GM23338 (cell line): ENCODE measurements around the gene PDE3A. TPM values are rescaled to one million over a fixed set of nuclear protein-coding genes. Genes with fewer than 3 reads are reported as not detected.

Source experiments
- ATAC-seq: fragments of 200-7000 bp; cut with Tn5 transposase; 3 replicates; pipeline ENCODE4 v1.9.1; 2020
- DNase-seq: peaks from one replicate; pipeline ENCODE4 v3.0.0-alpha.2; 2015; ENCODE audit warnings: low spot score
- H2AFZ ChIP-seq: fragments of 200-600 bp; sonication (generic); 2 replicates; pipeline ENCODE4 v1.8.0; 2016; ENCODE audit warnings: antibody characterized with exemption, mild to moderate bottlenecking, moderate library complexity
- H3F3A ChIP-seq: fragments of 200-600 bp; sonication (generic); replicated peaks from 2 replicates; pipeline ENCODE4 v1.8.0; 2017; ENCODE audit warnings: antibody characterized with exemption, mixed run types, low read depth
- H3K27ac ChIP-seq: fragments of 200-600 bp; sonication (generic); 2 replicates; pipeline ENCODE4 v1.6.1; 2016; ENCODE audit warnings: low read depth
- H3K27me3 ChIP-seq: fragments of 200-600 bp; sonication (generic); 2 replicates; pipeline ENCODE4 v1.8.0; 2016; ENCODE audit warnings: mild to moderate bottlenecking, mixed run types, moderate library complexity; ENCODE audit not compliant: insufficient read depth
- H3K36me3 ChIP-seq: fragments of 200-600 bp; sonication (generic); 2 replicates; pipeline ENCODE4 v1.8.0; 2016; ENCODE audit warnings: mild to moderate bottlenecking; ENCODE audit not compliant: insufficient read depth
- H3K4me1 ChIP-seq: fragments of 200-600 bp; sonication (generic); 2 replicates; pipeline ENCODE4 v1.8.0; 2016; ENCODE audit warnings: mild to moderate bottlenecking, moderate library complexity; ENCODE audit not compliant: insufficient read depth
- H3K4me2 ChIP-seq: fragments of 200-600 bp; sonication (generic); 2 replicates; pipeline ENCODE4 v1.7.1; 2017; ENCODE audit warnings: mixed run types
- H3K4me3 ChIP-seq: fragments of 200-600 bp; sonication (generic); 2 replicates; pipeline ENCODE4 v1.6.1; 2016; ENCODE audit warnings: mixed run types
- H3K79me2 ChIP-seq: fragments of 200-600 bp; sonication (generic); replicated peaks from 2 replicates; pipeline ENCODE4 v1.8.0; 2017; ENCODE audit warnings: mild to moderate bottlenecking; ENCODE audit not compliant: insufficient read depth
- H3K9me2 ChIP-seq: fragments of 200-600 bp; sonication (generic); 2 replicates; pipeline ENCODE4 v1.8.0; 2017; ENCODE audit not compliant: insufficient read depth
- H4K20me1 ChIP-seq: fragments of 200-600 bp; sonication (generic); replicated peaks from 2 replicates; pipeline ENCODE4 v1.8.0; 2017; ENCODE audit warnings: mild to moderate bottlenecking; ENCODE audit not compliant: insufficient read depth
- H3K27ac Mint-ChIP-seq: 2 replicates; pipeline ENCODE4 v1.8.0; 2020; ENCODE audit warnings: inconsistent platforms, mild to moderate bottlenecking, moderate library complexity, mixed read lengths
- H3K27me3 Mint-ChIP-seq: 3 replicates; pipeline ENCODE4 v1.8.0; 2022; ENCODE audit warnings: low read depth, mild to moderate bottlenecking, moderate library complexity, mixed read lengths, inconsistent platforms; ENCODE audit not compliant: insufficient read depth, poor library complexity
- H3K36me3 Mint-ChIP-seq: 3 replicates; pipeline ENCODE4 v1.8.0; 2021; ENCODE audit warnings: low read depth, mild to moderate bottlenecking, inconsistent platforms, moderate library complexity, mixed read lengths
- H3K4me1 Mint-ChIP-seq: 3 replicates; pipeline ENCODE4 v1.8.0; 2020; ENCODE audit warnings: mild to moderate bottlenecking, inconsistent platforms, mixed read lengths
- H3K4me3 Mint-ChIP-seq: 3 replicates; pipeline ENCODE4 v1.8.0; 2021; ENCODE audit warnings: moderate library complexity, mild to moderate bottlenecking, inconsistent platforms, mixed read lengths
- H3K9me3 Mint-ChIP-seq: 3 replicates; pipeline ENCODE4 v1.8.0; 2020; ENCODE audit warnings: moderate library complexity, mild to moderate bottlenecking, inconsistent platforms, mixed read lengths
- CREB1 ChIP-seq: fragments of 250-450 bp; sonication (Bioruptor Pico); IDR thresholded peaks from 2 replicates; pipeline ENCODE4 v1.5.0; 2020; ENCODE audit warnings: low read depth, mild to moderate bottlenecking, moderate library complexity
- CTCF ChIP-seq, 2 experiments: fragments of 200-600 bp in 1 of 2; sonication (generic) in 1 of 2; conservative IDR thresholded peaks; 2 replicates each; pipeline versions ENCODE4 v1.5.1 to v1.6.1; 2016 to 2017; ENCODE audit warnings: antibody characterized with exemption in 2 of 2, low read depth in 2 of 2, mild to moderate bottlenecking in 2 of 2, moderate library complexity in 1 of 2
- ETS1 ChIP-seq: IDR thresholded peaks from 2 replicates; pipeline ENCODE4 v1.6.1; 2016; ENCODE audit warnings: antibody characterized with exemption
- EZH2phosphoT487 ChIP-seq: fragments of 200-600 bp; sonication (generic); IDR thresholded peaks from one replicate; pipeline ENCODE4 v1.8.1; 2018; ENCODE audit warnings: antibody characterized with exemption; ENCODE audit not compliant: unreplicated experiment
- JUNB ChIP-seq: IDR thresholded peaks from one replicate; pipeline ENCODE4 v1.6.1; 2016; ENCODE audit warnings: antibody characterized with exemption; ENCODE audit not compliant: unreplicated experiment
- NANOG ChIP-seq: IDR thresholded peaks from 2 replicates; pipeline ENCODE4 v1.6.1; 2016; ENCODE audit warnings: antibody characterized with exemption, borderline replicate concordance
- POLR2AphosphoS5 ChIP-seq: IDR thresholded peaks from 2 replicates; pipeline ENCODE4 v1.6.1; 2016; ENCODE audit warnings: antibody characterized with exemption, low read depth
- REST ChIP-seq: IDR thresholded peaks from one replicate; pipeline ENCODE4 v1.6.1; 2018; ENCODE audit warnings: antibody characterized with exemption; ENCODE audit not compliant: unreplicated experiment
- STAT1 ChIP-seq: IDR thresholded peaks from one replicate; pipeline ENCODE4 v1.6.1; 2016; ENCODE audit warnings: antibody characterized with exemption; ENCODE audit not compliant: unreplicated experiment
- ZNF114 ChIP-seq: fragments of 250-450 bp; sonication (Bioruptor Pico); IDR thresholded peaks from 2 replicates; pipeline ENCODE4 v1.5.0; 2020; ENCODE audit warnings: mild to moderate bottlenecking, moderate library complexity
- ZNF331 ChIP-seq: fragments of 250-450 bp; sonication (Bioruptor Pico); IDR thresholded peaks from 2 replicates; pipeline ENCODE4 v1.5.0; 2020; ENCODE audit warnings: low read depth, mild to moderate bottlenecking, moderate library complexity
- polyA plus RNA-seq: library from polyadenylated mRNA; unstranded; fragments of >200 nt; fragmentation: Nextera tagmentation; extraction: Ambion mirVana; gene quantifications from 2 replicates; pipeline ENCODE4 v1.2.1, GENCODE V29; 2016
- total RNA-seq: library from RNA; depleted of rRNA; stranded (reverse); fragments of >200 nt; shearing (Covaris generic); gene quantifications from 2 replicates; pipeline ENCODE4 v1.2.3, GENCODE V29; 2014

PDE3A gene
- total and polyA plus RNA-seq, 2 experiments from 2014 or later = 2.7 to 9.2 TPM

DNA sequence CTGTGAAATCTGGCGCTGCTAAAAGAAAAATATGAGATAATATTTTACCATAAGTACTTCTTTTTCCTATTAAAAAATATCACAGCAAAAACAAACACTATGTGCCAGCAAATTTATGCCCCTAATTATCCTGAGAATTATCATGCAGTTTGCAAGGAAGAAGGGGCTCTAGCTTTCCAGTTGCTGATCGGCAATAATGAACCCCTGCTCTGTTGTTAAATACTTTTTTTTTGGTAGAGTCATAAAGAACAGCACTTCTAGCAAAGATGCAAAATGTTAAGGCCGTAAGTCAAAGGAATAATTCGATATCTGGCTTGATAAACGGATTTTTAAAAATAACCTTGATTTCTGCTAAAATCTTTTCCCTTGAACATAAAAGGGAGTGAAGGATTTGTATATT, 108.9 kb downstream of the PDE3A start:
- H3K9me3 Mint-ChIP-seq = peaks cover 7% of the 10 kb centered on the region; the same call in 2 of the 3 replicates
- H3K36me3 ChIP-seq = no peaks in the 10 kb centered on the region
- H3K4me2 ChIP-seq = no peak overlapping the region
- DNase-seq (no peak), ATAC-seq (no peak)
- peaks cover 11% of the 10 kb centered on the region; the same call in 2 of the 3 replicates for H3K36me3 Mint-ChIP-seq
- TF ChIP-seq JUNB = no peak
- TF ChIP-seq EZH2phosphoT487 = no peak
- TF ChIP-seq ZNF114 = no peak
- no peak for TF ChIP-seq POLR2AphosphoS5
- TF ChIP-seq REST = no peak
- no peak for TF ChIP-seq ETS1
- no peak for TF ChIP-seq CTCF (conservative IDR thresholded peaks at IDR 0.05; ENCODE audit: low read depth in 2 of 2)
- no peak for TF ChIP-seq NANOG
- no peak for TF ChIP-seq STAT1
- TF ChIP-seq CREB1 (CRISPR knock-in tag) = no peak
- no peak for TF ChIP-seq ZNF331 (CRISPR knock-in tag)
- H2AFZ ChIP-seq = no peak overlapping the region
- no peak overlapping the region for H3K27ac ChIP-seq
- H3K4me1 ChIP-seq = no peaks in the 10 kb centered on the region
- H3F3A ChIP-seq = no peaks in the 10 kb centered on the region
- H3K27me3 Mint-ChIP-seq = no peaks in the 10 kb centered on the region
- H3K4me1 Mint-ChIP-seq = peaks cover 7% of the 10 kb centered on the region
- no peak overlapping the region for H3K4me3 Mint-ChIP-seq
- H3K27me3 ChIP-seq = no peaks in the 10 kb centered on the region
- no peaks in the 10 kb centered on the region for H3K79me2 ChIP-seq
- H3K9me2 ChIP-seq = no peaks in the 10 kb centered on the region
- no peak overlapping the region for H3K27ac Mint-ChIP-seq
- no peak overlapping the region for H3K4me3 ChIP-seq
- H4K20me1 ChIP-seq = no peaks in the 10 kb centered on the region
